Measurements from ENCODE around the gene ABCD4.

- TF ChIP-seq CTCF (IDR thresholded peaks at IDR 0.05) (no peak), POLR2AphosphoS5 (IDR thresholded peaks at IDR 0.05) (no peak)
Measured at GRCh38 chr14:74347097-74347794, 44.5 kb upstream of the ABCD4 start.

Data from breast epithelium (tissue), 3 donors.